Liver (tissue), 9 donors: ENCODE data around the gene KLF11. TPM values are rescaled to one million over a fixed set of nuclear protein-coding genes. Genes with fewer than 3 reads are reported as not detected.

Source experiments
- DNase-seq: peaks from one replicate; pipeline ENCODE4 v3.0.0-alpha.2; 2017; ENCODE audit warnings: low spot score
- H3K27ac ChIP-seq, 2 donors: one replicate each; pipeline ENCODE4 v1.7.0; 2013; ENCODE audit warnings: inconsistent platforms in 2 of 2, low read length in 2 of 2, control low read depth in 1 of 2, low read depth in 1 of 2, mild to moderate bottlenecking in 1 of 2
- H3K27me3 ChIP-seq, 4 donors: one replicate each; pipeline versions ENCODE4 v1.6.1 to v1.7.0; 2013; ENCODE audit warnings: low read length in 3 of 4, inconsistent platforms in 1 of 4, mild to moderate bottlenecking in 1 of 4, moderate library complexity in 1 of 4; ENCODE audit not compliant: control insufficient read depth in 4 of 4, insufficient read depth in 4 of 4
- H3K36me3 ChIP-seq, 4 donors: one replicate each; pipeline versions ENCODE4 v1.6.1 to v1.7.0; 2013; ENCODE audit warnings: low read length in 3 of 4, mild to moderate bottlenecking in 3 of 4, low read depth in 1 of 4, moderate library complexity in 1 of 4; ENCODE audit not compliant: control insufficient read depth in 4 of 4, insufficient read depth in 3 of 4
- H3K4me1 ChIP-seq, 4 donors: one replicate each; pipeline versions ENCODE4 v1.6.1 to v1.7.0; 2013; ENCODE audit warnings: low read length in 3 of 4, mild to moderate bottlenecking in 3 of 4, moderate library complexity in 1 of 4; ENCODE audit not compliant: control insufficient read depth in 4 of 4, insufficient read depth in 4 of 4
- H3K4me3 ChIP-seq, 3 donors: one replicate each; pipeline versions ENCODE4 v1.6.1 to v1.7.0; 2013; ENCODE audit warnings: low read length in 3 of 3, control low read depth in 1 of 3, low read depth in 1 of 3, mild to moderate bottlenecking in 1 of 3
- H3K9ac ChIP-seq, 2 donors: one replicate each; pipeline ENCODE4 v1.7.0; 2013; ENCODE audit warnings: low read length in 2 of 2, mild to moderate bottlenecking in 2 of 2, moderate library complexity in 2 of 2, control low read depth in 1 of 2, low read depth in 1 of 2
- H3K9me3 ChIP-seq, 4 donors: one replicate each; pipeline versions ENCODE4 v1.6.1 to v1.7.0; 2013; ENCODE audit warnings: low read length in 3 of 4; ENCODE audit not compliant: control insufficient read depth in 4 of 4
- EGR1 ChIP-seq, 2 donors: IDR thresholded peaks; 2 replicates each; pipeline ENCODE4 v1.6.1; 2016 to 2018; ENCODE audit warnings: antibody characterized with exemption in 2 of 2, low read depth in 2 of 2
- FOXA1 ChIP-seq: IDR thresholded peaks from 2 replicates; pipeline ENCODE4 v1.6.1; 2016; ENCODE audit warnings: antibody characterized with exemption
- FOXA2 ChIP-seq: IDR thresholded peaks from 2 replicates; pipeline ENCODE4 v1.6.1; 2016; ENCODE audit warnings: antibody characterized with exemption
- GABPA ChIP-seq, 2 donors: IDR thresholded peaks in 1 of 2; conservative IDR thresholded peaks in 1 of 2; 2 replicates each; pipeline ENCODE4 v1.6.1; 2016; ENCODE audit warnings: antibody characterized with exemption in 2 of 2, mild to moderate bottlenecking in 1 of 2, moderate library complexity in 1 of 2
- HNF4A ChIP-seq, 2 donors: conservative IDR thresholded peaks; 2 replicates each; pipeline ENCODE4 v1.6.1; 2016; ENCODE audit warnings: antibody characterized with exemption in 2 of 2, mild to moderate bottlenecking in 2 of 2
- HNF4G ChIP-seq: IDR thresholded peaks from 2 replicates; pipeline ENCODE4 v1.6.1; 2016; ENCODE audit warnings: antibody characterized with exemption
- JUND ChIP-seq, 2 donors: IDR thresholded peaks; 2 replicates each; pipeline ENCODE4 v1.6.1; 2016; ENCODE audit warnings: antibody characterized with exemption in 2 of 2
- MAX ChIP-seq: IDR thresholded peaks from 2 replicates; pipeline ENCODE4 v1.6.1; 2016; ENCODE audit warnings: antibody characterized with exemption
- NR2F2 ChIP-seq: IDR thresholded peaks from 2 replicates; pipeline ENCODE4 v1.6.1; 2016; ENCODE audit warnings: antibody characterized with exemption
- RAD21 ChIP-seq, 2 donors: IDR thresholded peaks; 2 replicates each; pipeline ENCODE4 v1.6.1; 2016; ENCODE audit warnings: antibody characterized with exemption in 2 of 2, mild to moderate bottlenecking in 2 of 2
- RXRA ChIP-seq, 2 donors: IDR thresholded peaks; 2 replicates each; pipeline ENCODE4 v1.6.1; 2017 to 2018; ENCODE audit warnings: antibody characterized with exemption in 2 of 2, mild to moderate bottlenecking in 1 of 2
- SP1 ChIP-seq: IDR thresholded peaks from 2 replicates; pipeline ENCODE4 v1.6.1; 2018; ENCODE audit warnings: antibody characterized with exemption, mild to moderate bottlenecking
- TAF1 ChIP-seq: conservative IDR thresholded peaks from 2 replicates; pipeline ENCODE4 v1.6.1; 2016; ENCODE audit warnings: antibody characterized with exemption, mild to moderate bottlenecking
- YY1 ChIP-seq: IDR thresholded peaks from 2 replicates; pipeline ENCODE4 v1.6.1; 2016; ENCODE audit warnings: antibody characterized with exemption, mild to moderate bottlenecking
- ZBTB33 ChIP-seq: IDR thresholded peaks from 2 replicates; pipeline ENCODE4 v1.6.1; 2016; ENCODE audit warnings: antibody characterized with exemption
- WGBS: extraction: QIAGEN DNeasy Blood & Tissue Kit; methylation state at CpG from one replicate; pipeline ENCODE4 v1.1.7; 2013; 5-methylcytosine and 5-hydroxymethylcytosine counted together
- polyA plus RNA-seq, 2 donors: library from polyadenylated mRNA; stranded (reverse) in 1 of 2; unstranded in 1 of 2; fragments of 200-250 nt in 1 of 2; fragments of >200 nt in 1 of 2; fragmentation: Nextera tagmentation in 1 of 2; extraction: Ambion mirVana in 1 of 2; gene quantifications; one replicate each; pipeline versions ENCODE4 v1.2.1 to v1.2.3, GENCODE V29; 2013 to 2015
- total RNA-seq, 2 donors: library from RNA; depleted of rRNA; stranded (reverse); fragments of >200 nt; gene quantifications; one replicate each; pipeline ENCODE4 v1.2.3, GENCODE V29; 2014
- TF ChIP-seq, protein P1 (sequence below): IDR thresholded peaks from 2 replicates; pipeline ENCODE4 v1.6.1; 2016; ENCODE audit warnings: antibody characterized with exemption
- TF ChIP-seq, protein P2 (sequence below): fragments of 150-350 bp; IDR thresholded peaks from 2 replicates; pipeline ENCODE4 v1.5.1; 2017; ENCODE audit warnings: improper control_type of control experiment, low read depth, low read length; ENCODE audit not compliant: missing input control
- TF ChIP-seq, protein P3 (sequence below): IDR thresholded peaks from 2 replicates; pipeline ENCODE4 v1.6.1; 2016; ENCODE audit warnings: antibody characterized with exemption, mild to moderate bottlenecking
- donor health status: healthy.
- donor health status: healthy.
- donor health status: healthy.
- donor health status: healthy.
- donor health status: healthy.

Gene KLF11
- total and polyA plus RNA-seq, 4 donors = 10.5 to 43.0 (median 14.5) TPM

DNA sequence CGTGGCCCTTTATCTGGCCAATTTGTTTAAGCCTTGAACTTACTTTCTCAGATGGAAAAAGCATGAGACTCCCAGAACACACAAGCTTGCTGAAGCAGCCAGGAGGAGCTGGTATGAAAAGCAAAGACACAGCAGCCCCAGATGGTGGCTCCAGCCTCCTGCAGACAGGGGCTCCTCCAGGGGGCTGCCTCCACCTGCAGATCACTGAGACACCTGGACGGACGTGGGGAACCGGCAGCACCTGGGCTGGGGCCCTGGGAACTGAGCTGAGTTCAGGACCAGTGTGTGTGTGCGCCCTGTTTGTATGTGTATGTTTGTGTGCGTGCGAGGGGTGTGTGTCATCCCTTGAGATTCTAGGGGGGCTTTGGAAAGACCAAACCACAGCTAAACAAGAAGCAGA is 28.2 kb downstream of the KLF11 start:
- Histone ChIP-seq H3K36me3 (no peaks in the 10 kb centered on the region), H3K9me3 (no peaks in the 10 kb centered on the region), H3K9ac (no peak overlapping the region), H3K27ac (no peak overlapping the region), H3K27me3 (peaks cover 0 to 3% (median 0%) of the 10 kb centered on the region in 4 donors), H3K4me1 (peaks cover 0 to 4% (median 2%) of the 10 kb centered on the region in 4 donors), H3K4me3 (no peak overlapping the region)
- DNase-seq = no peak
- TF ChIP-seq, protein P1, sequence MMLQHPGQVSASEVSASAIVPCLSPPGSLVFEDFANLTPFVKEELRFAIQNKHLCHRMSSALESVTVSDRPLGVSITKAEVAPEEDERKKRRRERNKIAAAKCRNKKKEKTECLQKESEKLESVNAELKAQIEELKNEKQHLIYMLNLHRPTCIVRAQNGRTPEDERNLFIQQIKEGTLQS = no peak
- no peak for TF ChIP-seq SP1
- WGBS = 94% methylated on average over 7 of the region's 7 CpGs

DNA sequence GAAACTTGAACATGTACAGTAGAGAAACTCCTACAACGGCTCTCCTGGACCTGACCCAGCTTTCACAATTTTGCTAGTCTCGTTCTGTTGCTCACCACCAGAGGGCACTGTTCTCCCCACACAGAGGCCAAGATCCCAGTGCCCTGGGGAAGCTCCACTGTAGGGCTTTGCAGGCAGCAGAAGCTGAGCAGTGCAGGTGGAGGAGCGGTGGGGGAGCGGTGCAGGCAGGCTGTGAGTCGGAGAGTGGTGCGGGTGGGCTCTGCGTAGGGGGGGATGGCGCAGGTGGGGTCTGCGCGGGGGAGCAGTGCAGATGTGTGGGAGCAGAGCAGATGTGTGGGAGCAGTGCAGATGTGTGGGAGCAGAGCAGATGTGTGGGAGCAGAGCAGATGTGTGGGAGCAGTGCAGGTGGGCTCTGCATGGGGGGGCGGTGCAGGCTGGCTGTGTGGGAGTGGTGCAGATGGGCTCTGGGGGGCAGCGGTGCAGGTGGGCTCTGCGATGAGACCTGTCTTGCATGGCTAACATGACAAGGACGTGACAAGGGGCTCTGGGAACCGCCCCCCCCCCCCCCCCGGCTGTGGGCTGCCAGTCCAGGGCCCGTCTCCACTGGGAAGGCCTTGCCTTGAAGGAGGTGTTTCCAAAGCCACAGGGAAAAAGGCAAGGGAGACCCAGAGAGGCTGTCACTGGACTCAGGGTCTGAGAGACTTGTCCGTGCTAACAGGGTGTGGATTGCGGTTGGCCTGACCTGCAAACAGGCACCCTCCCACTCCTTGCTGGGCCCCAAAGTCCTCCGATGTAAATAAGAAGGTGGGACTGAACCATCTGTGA is 29.5 kb downstream of the KLF11 start:
- H3K27me3 ChIP-seq = peaks cover 0 to 3% (median 0%) of the 10 kb centered on the region in 4 donors
- TF ChIP-seq NR2F2 (no peak), HNF4G (no peak), RXRA (IDR thresholded peaks at IDR 0.05) (peak in 1 of 2 donors; percentile 25), HNF4A (conservative IDR thresholded peaks at IDR 0.05) (no peak), SP1 (no peak), YY1 (no peak), GABPA (IDR thresholded peaks at IDR 0.05 in 1 of 2, conservative IDR thresholded peaks at IDR 0.05 in 1 of 2) (no peak), FOXA2 (no peak), FOXA1 (no peak), MAX (no peak), JUND (IDR thresholded peaks at IDR 0.05) (no peak), RAD21 (IDR thresholded peaks at IDR 0.05) (peak; percentile 94 to 96), ZBTB33 (no peak), TAF1 (no peak), EGR1 (IDR thresholded peaks at IDR 0.05; ENCODE audit: low read depth in 2 of 2) (no peak)
- TF ChIP-seq, protein P1 = no peak
- TF ChIP-seq, protein P2, sequence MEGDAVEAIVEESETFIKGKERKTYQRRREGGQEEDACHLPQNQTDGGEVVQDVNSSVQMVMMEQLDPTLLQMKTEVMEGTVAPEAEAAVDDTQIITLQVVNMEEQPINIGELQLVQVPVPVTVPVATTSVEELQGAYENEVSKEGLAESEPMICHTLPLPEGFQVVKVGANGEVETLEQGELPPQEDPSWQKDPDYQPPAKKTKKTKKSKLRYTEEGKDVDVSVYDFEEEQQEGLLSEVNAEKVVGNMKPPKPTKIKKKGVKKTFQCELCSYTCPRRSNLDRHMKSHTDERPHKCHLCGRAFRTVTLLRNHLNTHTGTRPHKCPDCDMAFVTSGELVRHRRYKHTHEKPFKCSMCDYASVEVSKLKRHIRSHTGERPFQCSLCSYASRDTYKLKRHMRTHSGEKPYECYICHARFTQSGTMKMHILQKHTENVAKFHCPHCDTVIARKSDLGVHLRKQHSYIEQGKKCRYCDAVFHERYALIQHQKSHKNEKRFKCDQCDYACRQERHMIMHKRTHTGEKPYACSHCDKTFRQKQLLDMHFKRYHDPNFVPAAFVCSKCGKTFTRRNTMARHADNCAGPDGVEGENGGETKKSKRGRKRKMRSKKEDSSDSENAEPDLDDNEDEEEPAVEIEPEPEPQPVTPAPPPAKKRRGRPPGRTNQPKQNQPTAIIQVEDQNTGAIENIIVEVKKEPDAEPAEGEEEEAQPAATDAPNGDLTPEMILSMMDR = peak; percentile 89
- TF ChIP-seq, protein P3, sequence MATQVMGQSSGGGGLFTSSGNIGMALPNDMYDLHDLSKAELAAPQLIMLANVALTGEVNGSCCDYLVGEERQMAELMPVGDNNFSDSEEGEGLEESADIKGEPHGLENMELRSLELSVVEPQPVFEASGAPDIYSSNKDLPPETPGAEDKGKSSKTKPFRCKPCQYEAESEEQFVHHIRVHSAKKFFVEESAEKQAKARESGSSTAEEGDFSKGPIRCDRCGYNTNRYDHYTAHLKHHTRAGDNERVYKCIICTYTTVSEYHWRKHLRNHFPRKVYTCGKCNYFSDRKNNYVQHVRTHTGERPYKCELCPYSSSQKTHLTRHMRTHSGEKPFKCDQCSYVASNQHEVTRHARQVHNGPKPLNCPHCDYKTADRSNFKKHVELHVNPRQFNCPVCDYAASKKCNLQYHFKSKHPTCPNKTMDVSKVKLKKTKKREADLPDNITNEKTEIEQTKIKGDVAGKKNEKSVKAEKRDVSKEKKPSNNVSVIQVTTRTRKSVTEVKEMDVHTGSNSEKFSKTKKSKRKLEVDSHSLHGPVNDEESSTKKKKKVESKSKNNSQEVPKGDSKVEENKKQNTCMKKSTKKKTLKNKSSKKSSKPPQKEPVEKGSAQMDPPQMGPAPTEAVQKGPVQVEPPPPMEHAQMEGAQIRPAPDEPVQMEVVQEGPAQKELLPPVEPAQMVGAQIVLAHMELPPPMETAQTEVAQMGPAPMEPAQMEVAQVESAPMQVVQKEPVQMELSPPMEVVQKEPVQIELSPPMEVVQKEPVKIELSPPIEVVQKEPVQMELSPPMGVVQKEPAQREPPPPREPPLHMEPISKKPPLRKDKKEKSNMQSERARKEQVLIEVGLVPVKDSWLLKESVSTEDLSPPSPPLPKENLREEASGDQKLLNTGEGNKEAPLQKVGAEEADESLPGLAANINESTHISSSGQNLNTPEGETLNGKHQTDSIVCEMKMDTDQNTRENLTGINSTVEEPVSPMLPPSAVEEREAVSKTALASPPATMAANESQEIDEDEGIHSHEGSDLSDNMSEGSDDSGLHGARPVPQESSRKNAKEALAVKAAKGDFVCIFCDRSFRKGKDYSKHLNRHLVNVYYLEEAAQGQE = no peak
- H3K9ac ChIP-seq = no peak overlapping the region
- DNase-seq = peak; percentile 77
- peaks cover 0 to 4% (median 2%) of the 10 kb centered on the region in 4 donors for H3K4me1 ChIP-seq
- no peak overlapping the region for H3K4me3 ChIP-seq
- no peaks in the 10 kb centered on the region for H3K9me3 ChIP-seq
- 37% methylated on average over 20 of the region's 20 CpGs for WGBS
- no peak overlapping the region for H3K27ac ChIP-seq
- no peaks in the 10 kb centered on the region for H3K36me3 ChIP-seq
